DND-41 (cell line): ENCODE results near the gene FAM184B.

Source experiments
- ATAC-seq: fragments of 200-7000 bp; cut with Tn5 transposase; 3 replicates; pipeline ENCODE4 v1.9.1; 2021; ENCODE audit warnings: low read depth; ENCODE audit not compliant: insufficient read depth
- DNase-seq: peaks from one replicate; pipeline ENCODE4 v3.0.0-alpha.2; 2020
- H2AFZ ChIP-seq: 2 replicates; pipeline ENCODE4 v1.6.0; 2012; ENCODE audit warnings: low read depth, low read length
- H3K27ac ChIP-seq: 2 replicates; pipeline ENCODE4 v1.5.1; 2012; ENCODE audit warnings: low read length, inconsistent platforms
- H3K27me3 ChIP-seq: fragments of 200-600 bp; sonication (generic); 2 replicates; pipeline ENCODE4 v1.6.0; 2012; ENCODE audit warnings: low read length, mild to moderate bottlenecking, inconsistent platforms; ENCODE audit not compliant: insufficient read depth, poor library complexity
- H3K36me3 ChIP-seq: 2 replicates; pipeline ENCODE4 v1.5.1; 2012; ENCODE audit warnings: low read length, inconsistent platforms; ENCODE audit not compliant: insufficient read depth
- H3K4me1 ChIP-seq: 2 replicates; pipeline ENCODE4 v1.5.1; 2012; ENCODE audit warnings: mild to moderate bottlenecking, low read length; ENCODE audit not compliant: insufficient read depth
- H3K4me2 ChIP-seq: 2 replicates; pipeline ENCODE4 v1.6.0; 2012; ENCODE audit warnings: mild to moderate bottlenecking, moderate library complexity, low read length, inconsistent platforms; ENCODE audit not compliant: insufficient read depth
- H3K4me3 ChIP-seq, 2 experiments: fragments of 200-600 bp in 1 of 2; shearing (Covaris generic) in 1 of 2; 2 replicates each; pipeline ENCODE4 v1.5.1; 2012 to 2016; ENCODE audit warnings: inconsistent platforms in 2 of 2, low read length in 2 of 2, mild to moderate bottlenecking in 2 of 2, low read depth in 1 of 2, moderate library complexity in 1 of 2
- H3K79me2 ChIP-seq: 2 replicates; pipeline ENCODE4 v1.6.0; 2012; ENCODE audit warnings: low read length, inconsistent platforms; ENCODE audit not compliant: insufficient read depth
- H3K9ac ChIP-seq: 2 replicates; pipeline ENCODE4 v1.6.0; 2012; ENCODE audit warnings: low read depth, mild to moderate bottlenecking, inconsistent platforms, low read length, moderate library complexity
- H3K9me3 ChIP-seq: 2 replicates; pipeline ENCODE4 v1.5.1; 2012; ENCODE audit warnings: low read length, moderate library complexity, mild to moderate bottlenecking, inconsistent platforms; ENCODE audit not compliant: insufficient read depth, severe bottlenecking
- H4K20me1 ChIP-seq: 2 replicates; pipeline ENCODE4 v1.6.0; 2012; ENCODE audit warnings: low read length; ENCODE audit not compliant: insufficient read depth
- CTCF ChIP-seq: IDR thresholded peaks from 2 replicates; pipeline ENCODE4 v1.5.1; 2012; ENCODE audit warnings: borderline replicate concordance, low read length, moderate library complexity, mild to moderate bottlenecking; ENCODE audit not compliant: poor library complexity, severe bottlenecking; ENCODE audit errors: extremely low read depth
- EZH2 ChIP-seq: IDR thresholded peaks from 3 replicates; pipeline ENCODE4 v1.6.1; 2012; ENCODE audit warnings: borderline replicate concordance, low read depth, mild to moderate bottlenecking, moderate library complexity, low read length, inconsistent platforms; ENCODE audit not compliant: severe bottlenecking

The FAM184B gene

GRCh38 chr4:17701138-17701839, 80.1 kb downstream of the FAM184B start:
- Histone ChIP-seq H2AFZ (no peak overlapping the region), H3K79me2 (no peaks in the 10 kb centered on the region), H3K36me3 (no peaks in the 10 kb centered on the region), H3K4me2 (no peak overlapping the region), H3K27me3 (no peaks in the 10 kb centered on the region), H3K4me3 (no peak overlapping the region), H3K27ac (no peak overlapping the region), H3K9me3 (no peaks in the 10 kb centered on the region), H3K4me1 (no peaks in the 10 kb centered on the region), H3K9ac (no peak overlapping the region), H4K20me1 (no peaks in the 10 kb centered on the region)
- no peak for ATAC-seq
- TF ChIP-seq CTCF (no peak), EZH2 (no peak)
- no peak for DNase-seq

GRCh38 chr4:17699380-17699779, 82.0 kb downstream of the FAM184B start:
- no peak overlapping the region for H3K27ac ChIP-seq

GRCh38 chr4:17698116-17698515, 83.3 kb downstream of the FAM184B start:
- DNase-seq (no peak), ATAC-seq (no peak)
- no peaks in the 10 kb centered on the region; the same call in 1 of the 2 replicates for H4K20me1 ChIP-seq
- H3K9ac ChIP-seq = no peak overlapping the region
- no peaks in the 10 kb centered on the region for H3K79me2 ChIP-seq
- no peaks in the 10 kb centered on the region for H3K4me1 ChIP-seq
- H2AFZ ChIP-seq = no peak overlapping the region
- no peak overlapping the region for H3K4me3 ChIP-seq
- H3K27me3 ChIP-seq = no peaks in the 10 kb centered on the region
- TF ChIP-seq EZH2 (no peak), CTCF (no peak)
- H3K36me3 ChIP-seq = no peaks in the 10 kb centered on the region
- H3K9me3 ChIP-seq = no peaks in the 10 kb centered on the region
- no peak overlapping the region for H3K4me2 ChIP-seq
- no peak overlapping the region for H3K27ac ChIP-seq

More at GRCh38 chr4:17699380-17699779, 82.0 kb downstream of the FAM184B start:
- Histone ChIP-seq H4K20me1 (no peaks in the 10 kb centered on the region; the same call in 1 of the 2 replicates), H3K9ac (no peak overlapping the region), H3K36me3 (no peaks in the 10 kb centered on the region), H2AFZ (no peak overlapping the region), H3K9me3 (no peaks in the 10 kb centered on the region), H3K4me2 (no peak overlapping the region), H3K79me2 (no peaks in the 10 kb centered on the region), H3K4me3 (no peak overlapping the region), H3K4me1 (no peaks in the 10 kb centered on the region), H3K27me3 (no peaks in the 10 kb centered on the region)
- DNase-seq = no peak
- no peak for ATAC-seq
- TF ChIP-seq EZH2 (no peak), CTCF (no peak)
